ENCODE measurements around the gene IQSEC1. TPM values are rescaled to one million over a fixed set of nuclear protein-coding genes. Genes with fewer than 3 reads are reported as not detected.

IQSEC1 gene
- total and polyA plus RNA-seq, 9 of the 15 experiments (the other 6 are each of a cell fraction or from before 2014, with no cell fraction given) = 0.56 to 39.0 (median 6.8) TPM

GRCh38 chr3:13044496-13045240 lies 28.6 kb downstream of the IQSEC1 start (continued):
- TF ChIP-seq SRF (CRISPR knock-in tag; IDR thresholded peaks at IDR 0.05) (no peak), HMG20B (CRISPR knock-in tag; IDR thresholded peaks at IDR 0.05) (no peak), NCOR1 (IDR thresholded peaks at IDR 0.05) (no peak), NR2C2 (CRISPR knock-in tag; IDR thresholded peaks at IDR 0.05) (no peak), NR2C2 (tag; IDR thresholded peaks at IDR 0.05) (no peak), OTX1 (CRISPR knock-in tag; IDR thresholded peaks at IDR 0.05) (no peak), ZNF583 (CRISPR knock-in tag; IDR thresholded peaks at IDR 0.05) (no peak), ZBTB1 (CRISPR knock-in tag; IDR thresholded peaks at IDR 0.05; ENCODE audit: borderline replicate concordance, low read depth) (no peak), BACH1 (tag; IDR thresholded peaks at IDR 0.05) (no peak), SMARCC2 (IDR thresholded peaks at IDR 0.05; ENCODE audit: low read depth) (no peak), DDX20 (tag; IDR thresholded peaks at IDR 0.05; ENCODE audit: low read depth) (no peak), ZNF212 (CRISPR knock-in tag; IDR thresholded peaks at IDR 0.05) (no peak), EP300 (IDR thresholded peaks at IDR 0.05; ENCODE audit: low read length) (no peak)

DNA sequence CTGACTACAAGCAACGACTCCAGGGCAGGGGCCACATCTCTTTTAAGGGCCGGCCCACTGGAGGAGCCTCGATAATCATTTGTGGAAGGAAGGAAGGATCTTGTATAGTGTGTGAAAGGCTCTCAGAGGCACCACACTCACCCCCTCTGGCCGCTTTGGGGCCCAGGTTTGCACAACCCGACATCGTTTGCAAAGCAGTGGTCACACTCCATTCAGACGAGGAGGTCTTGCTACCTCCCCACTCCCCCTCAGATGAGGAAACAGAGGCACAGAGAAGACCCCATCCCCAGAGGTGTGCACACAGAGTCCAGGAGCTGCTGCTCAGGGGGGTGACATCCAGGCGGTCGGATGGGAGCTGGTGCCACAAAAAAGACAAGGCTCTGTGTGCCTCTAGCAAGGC lies 29.6 kb downstream of the IQSEC1 start:
- POLR2A ChIA-PET = interaction anchor here (0.6 to 0.7 kb wide), 3 partner anchors 9 to 32 kb away, joined by 3 to 4 read pairs (median 3); no protein-coding TSS in a partner anchor
- peaks cover 6% of the 10 kb centered on the region; the same call in 1 of the 2 replicates for H4K20me1 ChIP-seq (replicated peaks; ENCODE audit: control insufficient read depth, insufficient read depth, low read length)

More for the DNA sequence above, 29.6 kb downstream of the IQSEC1 start:
- Histone ChIP-seq H3K4me3 (no peak overlapping the region), H3K4me2 (ENCODE audit: insufficient read depth, low read length) (no peak overlapping the region), H2AFZ (ENCODE audit: low read depth, low read length) (no peak overlapping the region), H3K27ac (ENCODE audit: extremely low read depth, low read depth, low read length) (no peak overlapping the region), H3K36me3 (ENCODE audit: control insufficient read depth, insufficient read depth, low read length) (no peaks in the 10 kb centered on the region), H3K79me2 (ENCODE audit: control insufficient read depth, insufficient read depth, low read length) (no peaks in the 10 kb centered on the region), H3K9ac (ENCODE audit: insufficient read depth in 1 of 2, low read depth in 2 of 2, low read length in 2 of 2) (no peak overlapping the region), H3K27me3 (ENCODE audit: control insufficient read depth in 2 of 2, insufficient read depth in 2 of 2, low read length in 2 of 2) (peaks cover 62 to 93% of the 10 kb centered on the region in 2 experiments), H3K9me1 (ENCODE audit: control insufficient read depth, insufficient read depth, low read length) (no peaks in the 10 kb centered on the region), H3K4me1 (replicated peaks in 1 of 2; ENCODE audit: control insufficient read depth in 2 of 2, insufficient read depth in 2 of 2, low read length in 2 of 2) (peaks cover 6 to 49% of the 10 kb centered on the region in 2 experiments; a peak in 4 of 5 replicates), H3K9me3 (replicated peaks; ENCODE audit: control insufficient read depth, insufficient read depth, low read depth, low read length) (no peaks in the 10 kb centered on the region; the same call in 1 of the 2 replicates)
- ATAC-seq (no peak), FAIRE-seq (no peak), DNase-seq (ENCODE audit: extremely low read depth in 1 of 4, low spot score in 3 of 4) (no peak)
- CTCF ChIA-PET (ENCODE audit: low intra/inter-chr PET ratio) = no interaction called here
- TF ChIP-seq EZH2 (IDR thresholded peaks at IDR 0.05; ENCODE audit: borderline replicate concordance, low read depth, low read length) = 0 out of 2 replicates have a peak, but pooled peaks have one; percentile 9
- TF ChIP-seq RHOXF2B (CRISPR knock-in tag; conservative IDR thresholded peaks at IDR 0.05) = no peak
- TF ChIP-seq ZNF589 (CRISPR knock-in tag; IDR thresholded peaks at IDR 0.05; ENCODE audit: low read depth) = no peak
- no TSS peak for BruUV-seq (replicated peaks)
- in situ Hi-C loops (cut with MboI) = no loop called here
- 3% methylated on average over 9 of the region's 9 CpGs for WGBS (ENCODE audit: insufficient coverage, low coverage, missing lambda C conversion rate)
- intact Hi-C loops (cut with micrococcal nuclease) = no loop called here
